ENCODE measurements around the gene ARRDC1.
"Not testable (repeated sequence)": the region's sequence is repeated elsewhere in the genome, so short reads cannot be mapped to it uniquely, and the experiment has no call there.

ARRDC1 gene

GRCh38 chr9:137605121-137606004 lies at the start of gene ARRDC1:
TSS of gene ARRDC1 (plus strand) at chr9:137605686. CDS start at chr9:137605718, 32 bp downstream.
- peak; percentile 87 for DNase-seq (ENCODE audit: low spot score)

GRCh38 chr9:137556069-137556838 lies 49.2 kb upstream of the ARRDC1 start:
- DNase-seq (ENCODE audit: low spot score) = peak; percentile 24

- DNase-seq (ENCODE audit: low spot score) = no peak
Observed at GRCh38 chr9:137558127-137558526, 47.4 kb upstream of the ARRDC1 start.

GRCh38 chr9:137564134-137564533 lies 41.4 kb upstream of the ARRDC1 start:
- DNase-seq (ENCODE audit: low spot score) = no peak

- no peak for DNase-seq (ENCODE audit: low spot score)
Observed at GRCh38 chr9:137564817-137565411, 40.6 kb upstream of the ARRDC1 start.

GRCh38 chr9:137568445-137568844 lies 37.0 kb upstream of the ARRDC1 start:
- DNase-seq (ENCODE audit: low spot score) = not testable (repeated sequence)

GRCh38 chr9:137569609-137570203 lies 35.8 kb upstream of the ARRDC1 start:
- no peak for DNase-seq (ENCODE audit: low spot score)

- DNase-seq (ENCODE audit: low spot score) = no peak
Observed at GRCh38 chr9:137570566-137570965, 34.9 kb upstream of the ARRDC1 start.

- DNase-seq (ENCODE audit: low spot score) = no peak
Observed at GRCh38 chr9:137574192-137574591, 31.3 kb upstream of the ARRDC1 start.

GRCh38 chr9:137575364-137575715 lies 30.1 kb upstream of the ARRDC1 start:
- DNase-seq (ENCODE audit: low spot score) = no peak

- no peak for DNase-seq (ENCODE audit: low spot score)
Observed at GRCh38 chr9:137575716-137576411, 29.6 kb upstream of the ARRDC1 start.

GRCh38 chr9:137578518-137579258 lies 26.8 kb upstream of the ARRDC1 start, which contains the start of gene DPH7:
TSS of gene DPH7 (minus strand) at chr9:137578925. CDS start at chr9:137578777, 148 bp downstream.
- DNase-seq (ENCODE audit: low spot score) = peak; percentile 88

- DNase-seq (ENCODE audit: low spot score) = no peak
Observed at GRCh38 chr9:137579259-137579604, 26.3 kb upstream of the ARRDC1 start.

GRCh38 chr9:137580209-137580953 lies 25.1 kb upstream of the ARRDC1 start:
- no peak for DNase-seq (ENCODE audit: low spot score)

GRCh38 chr9:137580954-137581322 lies 24.5 kb upstream of the ARRDC1 start:
- DNase-seq (ENCODE audit: low spot score) = no peak

- no peak for DNase-seq (ENCODE audit: low spot score)
Observed at GRCh38 chr9:137581361-137582285, 23.9 kb upstream of the ARRDC1 start.

GRCh38 chr9:137582286-137582860 lies 23.1 kb upstream of the ARRDC1 start:
- no peak for DNase-seq (ENCODE audit: low spot score)

- DNase-seq (ENCODE audit: low spot score) = no peak
Observed at GRCh38 chr9:137583347-137583746, 22.1 kb upstream of the ARRDC1 start.

- no peak for DNase-seq (ENCODE audit: low spot score)
Observed at GRCh38 chr9:137583957-137584356, 21.5 kb upstream of the ARRDC1 start.

Measured in SW480 (cell line).